ENCODE data around the gene TACC3.

Gene TACC3

GRCh38 chr4:1705732-1706131 is 15.6 kb upstream of the TACC3 start:
- no peak for DNase-seq

- no peak for DNase-seq
These were observed 15.0 kb upstream of the TACC3 start for GRCh38 chr4:1706358-1706757.

- DNase-seq: no peak
These were observed 12.7 kb upstream of the TACC3 start for GRCh38 chr4:1708581-1708980.

- no peak for DNase-seq
These were observed 10.2 kb upstream of the TACC3 start for GRCh38 chr4:1711055-1711570.

GRCh38 chr4:1711571-1712215 is 9.6 kb upstream of the TACC3 start:
- no peak for DNase-seq

GRCh38 chr4:1712216-1713002 is 8.9 kb upstream of the TACC3 start, which contains the start of gene SLBP:
TSS of gene SLBP (minus strand) at chr4:1712319. CDS start at chr4:1712188, 131 bp downstream.
- peak; percentile 90 for DNase-seq

GRCh38 chr4:1713003-1713851 is 8.1 kb upstream of the TACC3 start:
- no peak for DNase-seq

- DNase-seq: no peak
These were observed 6.9 kb upstream of the TACC3 start for GRCh38 chr4:1714303-1715001.

- DNase-seq: no peak
These were observed 6.1 kb upstream of the TACC3 start for GRCh38 chr4:1715002-1715758.

- DNase-seq: no peak
These were observed 5.0 kb upstream of the TACC3 start for GRCh38 chr4:1716065-1716945.

- DNase-seq: no peak
These were observed 3.9 kb upstream of the TACC3 start for GRCh38 chr4:1717129-1718094.

- DNase-seq: no peak
These were observed 3.0 kb upstream of the TACC3 start for GRCh38 chr4:1718095-1718850.

- no peak for DNase-seq
These were observed 948 bp upstream of the TACC3 start for GRCh38 chr4:1720163-1720983.

- no peak for DNase-seq
These were observed 587 bp downstream of the TACC3 start for GRCh38 chr4:1721666-1722550.

GRCh38 chr4:1722551-1723118 is 1.3 kb downstream of the TACC3 start:
- DNase-seq: no peak

- no peak for DNase-seq
These were observed 1.9 kb downstream of the TACC3 start for GRCh38 chr4:1723131-1723801.
